Bone marrow (tissue), 2 donors: ENCODE data around the gene ROR2.
A peak's percentile ranks its signal among the peaks of the same experiment; 100 is the strongest.

Source experiments
- DNase-seq, 2 donors: peaks; one replicate each; lab custom pipeline; 2025; lab: John Stamatoyannopoulos, UW

ROR2 gene

GRCh38 chr9:91736898-91737601 is 213.0 kb downstream of the ROR2 start:
- no peak for DNase-seq

- no peak for DNase-seq
Observed at GRCh38 chr9:91736311-91736710, 213.7 kb downstream of the ROR2 start.

- DNase-seq: no peak
Observed at GRCh38 chr9:91735049-91735448, 215.0 kb downstream of the ROR2 start.

- peak in 1 of 2 donors; percentile 6 for DNase-seq
Observed at GRCh38 chr9:91734371-91734981, 215.6 kb downstream of the ROR2 start.

- DNase-seq: no peak
Observed at GRCh38 chr9:91733006-91733624, 216.9 kb downstream of the ROR2 start.

GRCh38 chr9:91732187-91733005 is 217.6 kb downstream of the ROR2 start:
- DNase-seq: no peak

- DNase-seq: no peak
Observed at GRCh38 chr9:91730806-91731205, 219.2 kb downstream of the ROR2 start.

- no peak for DNase-seq
Observed at GRCh38 chr9:91729558-91729842, 220.5 kb downstream of the ROR2 start.

- DNase-seq: no peak
Observed at GRCh38 chr9:91727972-91728371, 222.1 kb downstream of the ROR2 start.

- no peak for DNase-seq
Observed at GRCh38 chr9:91727316-91727861, 222.6 kb downstream of the ROR2 start.

GRCh38 chr9:91726406-91727100 is 223.5 kb downstream of the ROR2 start:
- no peak for DNase-seq

GRCh38 chr9:91725651-91726050 is 224.4 kb downstream of the ROR2 start:
- no peak for DNase-seq

- DNase-seq: no peak
Observed at GRCh38 chr9:91724609-91725505, 225.2 kb downstream of the ROR2 start.

GRCh38 chr9:91724068-91724440 is 226.0 kb downstream of the ROR2 start:
- no peak for DNase-seq

GRCh38 chr9:91723420-91724067 is 226.5 kb downstream of the ROR2 start:
- no peak for DNase-seq

GRCh38 chr9:91720751-91721705 is 229.0 kb downstream of the ROR2 start:
- no peak for DNase-seq

- DNase-seq: no peak
Observed at GRCh38 chr9:91720313-91720712, 229.7 kb downstream of the ROR2 start.

- no peak for DNase-seq
Observed at GRCh38 chr9:91718071-91718470, 232.0 kb downstream of the ROR2 start.

GRCh38 chr9:91716815-91717214 is 233.2 kb downstream of the ROR2 start:
- DNase-seq: no peak
